ENCODE results near the gene ZNF117. TPM values are rescaled to one million over a fixed set of nuclear protein-coding genes. Genes with fewer than 3 reads are reported as not detected.

ZNF117 gene
- total and polyA plus RNA-seq, 9 of the 15 experiments (the other 6 are each of a cell fraction or from before 2014, with no cell fraction given), result 2.5 to 18.9 (median 14.1) TPM

GRCh38 chr7:64998865-64999164, 8.0 kb upstream of the ZNF117 start (continued):
- TF ChIP-seq, protein P1, sequence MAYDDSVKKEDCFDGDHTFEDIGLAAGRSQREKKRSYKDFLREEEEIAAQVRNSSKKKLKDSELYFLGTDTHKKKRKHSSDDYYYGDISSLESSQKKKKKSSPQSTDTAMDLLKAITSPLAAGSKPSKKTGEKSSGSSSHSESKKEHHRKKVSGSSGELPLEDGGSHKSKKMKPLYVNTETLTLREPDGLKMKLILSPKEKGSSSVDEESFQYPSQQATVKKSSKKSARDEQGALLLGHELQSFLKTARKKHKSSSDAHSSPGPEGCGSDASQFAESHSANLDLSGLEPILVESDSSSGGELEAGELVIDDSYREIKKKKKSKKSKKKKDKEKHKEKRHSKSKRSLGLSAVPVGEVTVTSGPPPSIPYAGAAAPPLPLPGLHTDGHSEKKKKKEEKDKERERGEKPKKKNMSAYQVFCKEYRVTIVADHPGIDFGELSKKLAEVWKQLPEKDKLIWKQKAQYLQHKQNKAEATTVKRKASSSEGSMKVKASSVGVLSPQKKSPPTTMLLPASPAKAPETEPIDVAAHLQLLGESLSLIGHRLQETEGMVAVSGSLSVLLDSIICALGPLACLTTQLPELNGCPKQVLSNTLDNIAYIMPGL (CRISPR knock-in tag; IDR thresholded peaks at IDR 0.05), result no peak

- Histone ChIP-seq H4K20me1 (replicated peaks; ENCODE audit: control insufficient read depth, insufficient read depth, low read length) (no peaks in the 10 kb centered on the region), H3K27ac (ENCODE audit: extremely low read depth, low read depth, low read length) (peak overlapping the region; percentile 96; the same call in 1 of the 3 replicates), H3K9ac (ENCODE audit: insufficient read depth in 1 of 2, low read depth in 2 of 2, low read length in 2 of 2) (no peak overlapping the region), H2AFZ (ENCODE audit: low read depth, low read length) (no peak overlapping the region), H3K4me3 (no peak overlapping the region), H3K9me3 (replicated peaks; ENCODE audit: control insufficient read depth, insufficient read depth, low read depth, low read length) (peaks cover 69% of the 10 kb centered on the region), H3K4me2 (ENCODE audit: insufficient read depth, low read length) (no peak overlapping the region), H3K36me3 (ENCODE audit: control insufficient read depth, insufficient read depth, low read length) (peaks cover 45% of the 10 kb centered on the region), H3K79me2 (ENCODE audit: control insufficient read depth, insufficient read depth, low read length) (peaks cover 50% of the 10 kb centered on the region), H3K4me1 (replicated peaks in 1 of 2; ENCODE audit: control insufficient read depth in 2 of 2, insufficient read depth in 2 of 2, low read length in 2 of 2) (peaks cover 15 to 37% of the 10 kb centered on the region in 2 experiments; a peak in 4 of 5 replicates), H3K27me3 (ENCODE audit: control insufficient read depth in 2 of 2, insufficient read depth in 2 of 2, low read length in 2 of 2) (no peaks in the 10 kb centered on the region), H3K9me1 (ENCODE audit: control insufficient read depth, insufficient read depth, low read length) (no peaks in the 10 kb centered on the region)
- BruUV-seq (replicated peaks), result no TSS peak
- peak in 1 of 4 experiments; percentile 6 for DNase-seq (ENCODE audit: extremely low read depth in 1 of 4, low spot score in 3 of 4)
- TF ChIP-seq, protein P2, sequence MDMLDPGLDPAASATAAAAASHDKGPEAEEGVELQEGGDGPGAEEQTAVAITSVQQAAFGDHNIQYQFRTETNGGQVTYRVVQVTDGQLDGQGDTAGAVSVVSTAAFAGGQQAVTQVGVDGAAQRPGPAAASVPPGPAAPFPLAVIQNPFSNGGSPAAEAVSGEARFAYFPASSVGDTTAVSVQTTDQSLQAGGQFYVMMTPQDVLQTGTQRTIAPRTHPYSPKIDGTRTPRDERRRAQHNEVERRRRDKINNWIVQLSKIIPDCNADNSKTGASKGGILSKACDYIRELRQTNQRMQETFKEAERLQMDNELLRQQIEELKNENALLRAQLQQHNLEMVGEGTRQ (CRISPR knock-in tag; IDR thresholded peaks at IDR 0.05), result 0 out of 2 replicates have a peak, but pooled peaks have one; percentile 1
- no peak for TF ChIP-seq CHD2 (IDR thresholded peaks at IDR 0.05; ENCODE audit: low read depth, low read length)
- 84% methylated on average over 8 of the region's 8 CpGs for WGBS (ENCODE audit: insufficient coverage, low coverage, missing lambda C conversion rate)
- CTCF ChIA-PET (ENCODE audit: low intra/inter-chr PET ratio), result no interaction called here
- ATAC-seq, result no peak
- POLR2A ChIA-PET, result no interaction called here
- intact Hi-C loops (cut with micrococcal nuclease), result loop anchor here (5.0 kb wide), 2 partner anchors 46 to 96 kb away; partner anchors contain the start of gene ZNF273
- FAIRE-seq, result no peak
- in situ Hi-C loops (cut with MboI), result no loop called here
Observed at GRCh38 chr7:64997927-64998391, 7.1 kb upstream of the ZNF117 start.

All from K562 (cell line).